Activated naive CD8-positive, alpha-beta T cell treated with anti-CD3 and anti-CD28 coated beads, Interleukin-2, amount 50 U/mL, for 16 hours (primary cell): ENCODE results near the gene FHIP2A.
"Not testable (repeated sequence)": the region's sequence is repeated elsewhere in the genome, so short reads cannot be mapped to it uniquely, and the experiment has no call there.

Experiments
- DNase-seq: peaks from one replicate; pipeline ENCODE4 v3.0.0-alpha.2; 2020; ENCODE audit warnings: low read depth, low spot score

The FHIP2A gene

GRCh38 chr10:114857288-114857565 lies 35.6 kb downstream of the FHIP2A start:
- DNase-seq = not testable (repeated sequence)

DNA sequence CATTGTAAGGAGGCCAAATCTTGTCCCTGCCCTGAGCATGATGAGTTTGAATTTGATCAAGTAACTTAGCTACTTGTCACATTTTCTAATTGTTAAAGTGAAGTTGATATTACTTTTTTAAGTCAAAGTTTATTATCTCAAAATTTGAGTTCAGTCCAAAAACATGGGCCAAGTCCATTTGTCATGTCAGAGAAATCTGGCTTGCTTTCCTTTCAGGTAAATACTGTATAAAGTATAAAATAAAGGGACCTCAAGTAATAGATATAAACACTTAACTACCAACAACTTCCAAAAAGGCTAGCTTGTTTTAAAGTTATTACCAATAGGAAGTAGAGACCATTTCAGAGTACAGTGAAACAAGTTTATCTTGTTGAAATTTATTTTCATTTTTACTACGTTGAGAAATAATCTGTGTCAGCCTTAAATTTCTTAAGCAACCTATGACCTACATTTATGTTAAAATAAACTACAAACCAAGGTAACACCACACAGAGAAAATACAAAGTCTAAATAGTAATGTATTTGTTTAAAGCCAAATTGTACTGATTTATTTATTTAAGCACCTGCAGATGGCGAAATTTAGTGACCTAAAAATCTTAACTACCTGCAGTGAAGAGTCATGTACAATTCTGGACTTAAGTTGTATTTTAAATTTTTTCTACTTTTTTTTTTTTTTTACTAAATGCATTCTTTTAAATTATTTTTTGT lies 36.5 kb downstream of the FHIP2A start:
- DNase-seq = no peak

DNA sequence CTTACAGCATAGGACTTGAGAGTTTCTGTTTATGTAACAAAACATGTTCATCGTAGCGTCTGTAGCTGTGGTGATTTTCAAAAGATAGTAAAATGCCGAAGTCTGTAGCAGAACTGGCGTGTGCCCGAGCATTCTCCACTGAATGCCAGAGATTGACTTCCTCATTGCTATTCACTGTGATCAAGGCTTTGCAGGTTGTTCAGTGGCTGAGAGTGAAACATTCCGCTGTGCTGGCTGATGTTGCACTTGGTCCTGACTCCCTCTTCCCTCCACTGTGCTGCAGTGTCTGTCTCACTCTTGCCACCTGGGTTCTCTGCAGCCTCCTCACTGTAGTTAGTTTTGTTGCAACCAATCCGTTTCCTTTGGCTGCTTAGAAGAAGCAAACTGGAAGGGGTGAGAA lies 37.6 kb downstream of the FHIP2A start:
- DNase-seq = no peak

- no peak for DNase-seq
These were observed 40.9 kb downstream of the FHIP2A start for GRCh38 chr10:114862456-114862855.

DNA sequence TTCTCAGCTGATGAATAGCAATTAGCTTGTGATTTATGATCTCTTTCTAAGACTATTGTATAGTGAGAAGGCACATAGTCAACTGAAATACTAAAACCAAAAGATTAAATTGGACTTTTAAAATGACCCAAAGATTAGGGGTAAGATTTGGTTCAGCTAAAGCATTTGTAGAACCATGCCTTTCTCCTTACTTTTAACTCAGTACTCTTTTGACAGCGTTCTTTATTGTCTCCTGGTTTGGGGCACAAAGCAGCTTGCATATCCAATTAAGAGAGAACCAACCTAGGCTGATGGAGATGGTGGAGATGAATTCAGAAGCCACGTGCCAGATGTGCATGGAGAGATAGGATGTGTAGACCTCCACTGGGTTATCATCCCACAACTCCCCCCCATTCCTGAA lies 45.8 kb downstream of the FHIP2A start:
- DNase-seq = no peak

DNA sequence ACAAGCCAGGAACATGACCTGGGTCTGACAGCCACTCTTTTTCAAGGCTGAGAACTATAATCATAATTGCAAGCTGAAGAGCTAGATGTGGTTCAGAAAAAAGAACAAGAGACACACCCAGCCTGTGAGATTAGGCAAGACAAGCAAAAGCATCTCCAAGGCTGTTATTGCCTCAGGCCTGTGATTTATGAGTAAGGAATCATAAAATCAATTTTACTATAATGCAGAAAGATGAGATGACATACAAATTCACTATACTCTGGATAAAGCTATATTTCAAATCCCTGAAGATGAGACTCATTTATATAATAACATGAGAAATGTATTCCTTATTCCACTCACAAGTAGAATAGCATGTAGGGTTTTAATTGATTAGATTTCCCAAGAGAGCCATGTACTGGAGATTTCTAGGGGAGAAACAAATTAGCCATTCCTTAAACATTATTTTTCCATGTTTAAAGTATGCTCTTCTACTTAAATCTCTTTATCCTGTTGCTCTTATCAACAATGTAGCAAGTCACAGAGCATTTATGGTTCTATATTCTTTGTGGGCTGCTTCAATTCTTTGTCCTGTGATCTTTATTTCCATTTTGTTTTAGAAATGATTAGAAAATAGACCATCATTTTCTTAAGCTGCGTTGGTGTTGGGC lies 47.4 kb downstream of the FHIP2A start:
- no peak for DNase-seq

DNA sequence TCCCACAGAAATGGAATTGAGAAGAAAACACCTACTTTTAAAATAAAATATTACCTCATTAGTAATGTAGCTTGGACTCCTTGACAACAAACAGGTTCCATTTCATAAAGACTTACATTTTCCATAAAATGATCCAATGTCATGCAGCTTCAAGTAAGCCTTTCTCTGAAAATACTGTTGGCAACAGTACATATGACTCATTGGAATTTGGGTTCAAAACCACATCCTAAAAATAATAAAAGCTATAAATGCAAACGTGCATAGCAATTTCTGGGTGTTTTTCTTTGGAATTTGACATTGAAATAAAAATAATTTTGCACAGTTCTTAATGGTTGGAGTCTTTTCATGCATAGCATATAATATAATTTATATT lies 47.9 kb downstream of the FHIP2A start:
- no peak for DNase-seq

- no peak for DNase-seq
These were observed 48.9 kb downstream of the FHIP2A start for GRCh38 chr10:114870486-114870885.

- no peak for DNase-seq
These were observed 49.8 kb downstream of the FHIP2A start for GRCh38 chr10:114871379-114871778.
